Spleen (tissue), 11 donors: ENCODE data around the gene APOC3. TPM values are rescaled to one million over a fixed set of nuclear protein-coding genes. Genes with fewer than 3 reads are reported as not detected.

ENCODE experiments used
- DNase-seq: peaks from one replicate; pipeline ENCODE4 v3.0.0-alpha.2; 2020
- H3K27ac ChIP-seq, 8 donors: fragments of 200-600 bp; sonication (generic) in 7 of 8; 1 replicate in 4 of 8; 2 replicates in 4 of 8; pipeline versions ENCODE4 v1.5.0 to v1.8.0; 2016 to 2021; ENCODE audit warnings: inconsistent platforms in 4 of 8, mild to moderate bottlenecking in 4 of 8, moderate library complexity in 1 of 8
- H3K27me3 ChIP-seq, 7 donors: fragments of 200-600 bp; sonication (generic) in 6 of 7; replicated peaks in 1 of 7; 1 replicate in 4 of 7; 2 replicates in 3 of 7; pipeline versions ENCODE4 v1.5.0 to v1.8.0; 2016 to 2021; ENCODE audit warnings: inconsistent platforms in 3 of 7, mild to moderate bottlenecking in 1 of 7
- H3K36me3 ChIP-seq, 6 donors: fragments of 200-600 bp; sonication (generic) in 5 of 6; 1 replicate in 4 of 6; 2 replicates in 2 of 6; pipeline versions ENCODE4 v1.5.0 to v1.8.0; 2016 to 2021; ENCODE audit warnings: inconsistent platforms in 2 of 6
- H3K4me1 ChIP-seq, 6 donors: fragments of 200-600 bp; sonication (generic) in 5 of 6; 1 replicate in 3 of 6; 2 replicates in 3 of 6; pipeline versions ENCODE4 v1.5.0 to v1.8.0; 2016 to 2021; ENCODE audit warnings: inconsistent platforms in 3 of 6
- H3K4me3 ChIP-seq, 8 donors: fragments of 200-600 bp; sonication (generic) in 7 of 8; 1 replicate in 4 of 8; 2 replicates in 4 of 8; pipeline versions ENCODE4 v1.5.0 to v1.8.0; 2016 to 2021; ENCODE audit warnings: inconsistent platforms in 4 of 8, mild to moderate bottlenecking in 4 of 8, moderate library complexity in 2 of 8
- H3K9me3 ChIP-seq, 8 donors: fragments of 200-600 bp; sonication (generic) in 7 of 8; 1 replicate in 4 of 8; 2 replicates in 4 of 8; pipeline versions ENCODE4 v1.5.0 to v1.8.0; 2016 to 2021; ENCODE audit warnings: inconsistent platforms in 4 of 8
- POLR2A ChIP-seq, 3 donors: fragments of 450-650 bp; IDR thresholded peaks; one replicate each; pipeline ENCODE4 v1.5.1; 2017; ENCODE audit warnings: antibody characterized with exemption in 3 of 3, mild to moderate bottlenecking in 1 of 3
- POLR2AphosphoS5 ChIP-seq, 3 donors: sonication (generic); formaldehyde crosslinking; IDR thresholded peaks; one replicate each; pipeline ENCODE4 v1.5.1; 2017; ENCODE audit warnings: antibody characterized with exemption in 3 of 3
- WGBS, 5 donors: extraction: QIAGEN DNeasy Blood & Tissue Kit in 3 of 5; methylation state at CpG; one replicate each; pipeline versions ENCODE4 v1.1.5 to v1.1.7; 2013 to 2018; 5-methylcytosine and 5-hydroxymethylcytosine counted together
- intact Hi-C: fragments of 100-400 bp; cut with DNase I; formaldehyde crosslinking; loops from one replicate; pipeline ENCODE4 v1.15.0; 2023; ENCODE audit warnings: low total_unique reads
- polyA plus RNA-seq, 3 donors: library from polyadenylated mRNA; stranded (reverse); fragments of 200-250 nt; gene quantifications; one replicate each; pipeline ENCODE4 v1.2.1, GENCODE V29; 2013
- total RNA-seq, 7 donors: library from RNA; depleted of rRNA in 3 of 7; stranded (reverse); fragments of >200 nt in 3 of 7; fragmentation: NEBNext Ultra II Directional in 4 of 7; extraction: Animal tissue kit (Norgen Biotek cat#: 25700) in 4 of 7; gene quantifications; one replicate each; pipeline versions ENCODE4 v1.1.0 to v1.2.1, GENCODE V29; 2016 to 2021
- TF ChIP-seq, protein P1 (sequence below), 11 experiments: fragments of 200-600 bp in 7 of 11; fragments of 450-650 bp in 4 of 11; sonication (generic) in 4 of 11; IDR thresholded peaks in 8 of 11; conservative IDR thresholded peaks in 3 of 11; 1 replicate in 7 of 11; 2 replicates in 4 of 11; pipeline versions ENCODE4 v1.4.0 to v1.8.0; 2016 to 2021; ENCODE audit warnings: antibody characterized with exemption in 11 of 11, inconsistent platforms in 4 of 11, mild to moderate bottlenecking in 1 of 11
- donor health status: healthy with polysubstance abuse.
- donor health status: DM: no; HTN: no; CAD: no; lungs with moderate emphysema.
- donor health status: DM: no; HTN: no; CAD: no.
- donor health status: Bipolar disorder and iron deficiency.
- donor health status: healthy.
- donor health status: DM: no; HTN: no; CAD: no.
- donor health status: DM: yes; HTN: yes; CAD: no.

Gene APOC3
- total and polyA plus RNA-seq, 10 donors, result 0.70 TPM; not detected in 9

DNA sequence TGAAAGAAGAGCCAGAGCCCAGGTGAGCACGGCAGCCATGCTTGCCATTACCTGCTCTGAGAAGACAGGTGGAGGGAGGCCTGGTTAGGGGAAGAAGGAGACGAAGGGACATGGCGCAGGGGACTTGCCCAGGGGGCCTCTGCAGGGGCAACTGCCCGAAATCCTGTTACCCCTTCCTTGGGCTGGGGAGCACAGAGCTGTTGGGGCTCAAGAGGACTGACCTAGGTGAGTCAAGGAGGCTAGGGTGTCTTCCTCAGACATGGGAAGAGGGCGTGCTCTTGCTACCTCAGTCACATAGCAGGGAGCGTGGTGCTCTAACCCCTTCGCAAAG, 37.9 kb upstream of the APOC3 start, which contains the start of gene APOA5:
Gene APOA5 (minus strand): TSS at position 67 of the 331 bp plus-strand sequence. CDS start 19 bp downstream, at position 48.
- Histone ChIP-seq H3K4me3 (peak within 1 kb of the TSS in 1 of 8 donors; percentile 46), H3K27ac (no peak within 1 kb of the TSS), H3K27me3 (peaks cover 0 to 19% (median 0%) of the 10 kb centered on the region in 7 donors), H3K4me1 (peaks cover 5 to 33% (median 27%) of the 10 kb centered on the region in 6 donors), H3K36me3 (peaks cover 0 to under 1% (median 0%) of the 10 kb centered on the region in 6 donors), H3K9me3 (no peaks in the 10 kb centered on the region)
- TF ChIP-seq POLR2AphosphoS5 (IDR thresholded peaks at IDR 0.05) (no peak), POLR2A (IDR thresholded peaks at IDR 0.05) (no peak)
- TF ChIP-seq, protein P1, sequence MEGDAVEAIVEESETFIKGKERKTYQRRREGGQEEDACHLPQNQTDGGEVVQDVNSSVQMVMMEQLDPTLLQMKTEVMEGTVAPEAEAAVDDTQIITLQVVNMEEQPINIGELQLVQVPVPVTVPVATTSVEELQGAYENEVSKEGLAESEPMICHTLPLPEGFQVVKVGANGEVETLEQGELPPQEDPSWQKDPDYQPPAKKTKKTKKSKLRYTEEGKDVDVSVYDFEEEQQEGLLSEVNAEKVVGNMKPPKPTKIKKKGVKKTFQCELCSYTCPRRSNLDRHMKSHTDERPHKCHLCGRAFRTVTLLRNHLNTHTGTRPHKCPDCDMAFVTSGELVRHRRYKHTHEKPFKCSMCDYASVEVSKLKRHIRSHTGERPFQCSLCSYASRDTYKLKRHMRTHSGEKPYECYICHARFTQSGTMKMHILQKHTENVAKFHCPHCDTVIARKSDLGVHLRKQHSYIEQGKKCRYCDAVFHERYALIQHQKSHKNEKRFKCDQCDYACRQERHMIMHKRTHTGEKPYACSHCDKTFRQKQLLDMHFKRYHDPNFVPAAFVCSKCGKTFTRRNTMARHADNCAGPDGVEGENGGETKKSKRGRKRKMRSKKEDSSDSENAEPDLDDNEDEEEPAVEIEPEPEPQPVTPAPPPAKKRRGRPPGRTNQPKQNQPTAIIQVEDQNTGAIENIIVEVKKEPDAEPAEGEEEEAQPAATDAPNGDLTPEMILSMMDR (IDR thresholded peaks at IDR 0.05 in 8 of 11, conservative IDR thresholded peaks at IDR 0.05 in 3 of 11), result no peak
- WGBS, 5 donors, result 85 to 97% (median 88%) methylated on average over 7 of the region's 7 CpGs
- DNase-seq, result no peak
- intact Hi-C loops, result loop anchor here (2.0 kb wide), 1 partner anchor 315 kb away; no protein-coding TSS in a partner anchor

DNA sequence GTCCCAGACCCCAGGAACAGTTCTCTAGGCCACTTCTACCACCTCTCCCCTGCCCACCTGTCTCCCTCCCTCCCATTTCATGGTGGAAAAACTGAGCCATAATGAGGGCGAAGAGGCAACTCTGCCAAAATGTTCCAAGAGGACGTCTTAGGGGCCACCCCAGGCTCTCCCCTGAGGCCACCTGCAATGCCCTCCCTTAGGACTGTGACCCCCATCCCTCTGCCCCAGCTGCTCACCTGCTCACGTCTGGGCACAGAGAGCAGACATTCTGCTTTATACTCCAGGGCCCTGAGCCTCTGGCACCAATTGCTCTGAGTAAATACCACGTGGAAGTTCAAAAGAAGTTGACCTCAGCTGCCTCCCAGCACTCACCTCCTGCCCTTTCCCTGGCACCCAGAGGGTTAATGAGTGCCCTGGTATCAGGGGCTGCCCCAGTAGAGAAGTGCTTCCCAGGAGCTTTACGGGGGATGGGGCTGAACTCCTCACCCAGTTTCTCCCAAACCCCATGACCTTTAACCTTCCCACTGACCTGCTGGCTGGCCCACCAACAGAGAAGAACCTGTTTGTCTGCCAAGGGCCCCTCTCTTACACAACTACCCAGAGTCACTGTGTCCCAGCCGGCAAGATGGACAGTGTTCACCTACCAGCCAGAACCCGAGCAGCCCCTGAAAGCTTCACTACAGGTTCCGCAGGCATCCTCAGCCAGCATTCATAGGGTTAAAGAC, 37.4 kb upstream of the APOC3 start:
- no peak overlapping the region for H3K4me3 ChIP-seq
- H3K4me1 ChIP-seq, result peaks cover under 1 to 27% (median 21%) of the 10 kb centered on the region in 6 donors
- H3K9me3 ChIP-seq, result no peaks in the 10 kb centered on the region
- intact Hi-C loops, result no loop called here
- peaks cover 0 to 19% (median 0%) of the 10 kb centered on the region in 7 donors for H3K27me3 ChIP-seq
- no peaks in the 10 kb centered on the region for H3K36me3 ChIP-seq
- no peak overlapping the region for H3K27ac ChIP-seq
- no peak for DNase-seq
- 78 to 89% (median 87%) methylated on average over 7 to 8 of the region's 8 CpGs for WGBS, 5 donors
- TF ChIP-seq POLR2A (IDR thresholded peaks at IDR 0.05) (no peak), POLR2AphosphoS5 (IDR thresholded peaks at IDR 0.05) (no peak)
- TF ChIP-seq, protein P1 (IDR thresholded peaks at IDR 0.05 in 8 of 11, conservative IDR thresholded peaks at IDR 0.05 in 3 of 11), result no peak

DNA sequence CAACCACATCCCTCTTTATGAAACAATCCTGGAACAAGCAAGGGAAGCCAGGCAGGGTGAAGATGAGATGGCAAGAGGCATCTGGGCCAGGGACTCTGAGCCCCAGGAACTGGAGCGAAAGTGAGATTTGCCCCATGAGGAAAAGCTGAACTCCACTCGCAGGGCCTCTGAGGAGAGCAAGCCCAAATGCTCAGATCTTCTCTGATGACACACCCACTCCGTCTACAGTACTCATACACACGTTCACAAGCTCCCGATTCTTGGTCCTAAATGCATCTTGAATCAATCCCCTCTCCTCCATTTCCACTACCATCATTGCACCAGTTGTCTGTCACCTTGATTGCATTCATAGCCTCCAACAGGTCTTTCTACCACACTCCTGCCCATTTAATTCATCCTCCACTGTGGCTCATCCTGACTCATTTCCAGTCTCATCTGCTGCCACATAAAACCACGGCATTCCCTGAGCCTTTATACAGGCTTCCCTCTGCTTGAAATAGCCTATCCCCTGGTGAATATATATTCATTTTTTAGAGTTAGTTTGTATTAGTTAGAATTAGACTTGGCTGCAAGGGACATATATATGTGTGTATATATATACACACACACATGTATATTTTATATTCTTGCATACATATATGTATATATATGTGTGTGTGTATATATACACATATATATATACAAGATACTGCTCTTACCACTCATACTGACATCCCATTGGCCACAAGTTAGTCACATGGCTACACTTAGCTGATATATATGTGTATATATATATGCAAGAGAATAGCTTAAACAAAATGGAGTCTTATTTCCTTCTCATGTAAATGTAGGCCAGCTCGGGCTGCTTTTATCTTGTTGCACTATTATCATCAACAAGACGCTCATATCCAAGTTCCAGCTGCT, 36.6 kb upstream of the APOC3 start:
- Histone ChIP-seq H3K4me3 (no peak overlapping the region), H3K4me1 (peaks cover 0 to 24% (median 18%) of the 10 kb centered on the region in 6 donors), H3K9me3 (no peaks in the 10 kb centered on the region), H3K36me3 (no peaks in the 10 kb centered on the region), H3K27me3 (peaks cover 0 to 19% (median 0%) of the 10 kb centered on the region in 7 donors), H3K27ac (no peak overlapping the region)
- 75 to 92% (median 81%) methylated on average over 8 of the region's 8 CpGs for WGBS, 5 donors
- intact Hi-C loops, result no loop called here
- TF ChIP-seq POLR2A (IDR thresholded peaks at IDR 0.05) (no peak), POLR2AphosphoS5 (IDR thresholded peaks at IDR 0.05) (no peak)
- TF ChIP-seq, protein P1 (IDR thresholded peaks at IDR 0.05 in 8 of 11, conservative IDR thresholded peaks at IDR 0.05 in 3 of 11), result no peak
- no peak for DNase-seq

DNA sequence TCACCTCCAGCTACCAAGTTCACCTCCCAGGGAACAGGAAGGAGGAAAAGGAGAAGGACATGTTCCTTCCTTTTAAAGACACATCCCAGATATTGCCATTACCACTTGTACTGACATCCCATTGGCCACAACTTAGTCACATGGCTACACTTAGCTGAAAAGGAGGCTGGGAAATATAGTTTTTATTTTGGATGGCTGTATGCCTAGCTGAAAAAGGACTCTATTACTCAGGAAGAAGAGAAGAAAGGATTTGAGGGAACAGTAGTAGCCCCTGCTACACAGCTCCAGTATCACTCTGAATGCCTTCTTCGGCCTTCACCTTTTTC, 36.0 kb upstream of the APOC3 start:
- Histone ChIP-seq H3K9me3 (no peaks in the 10 kb centered on the region), H3K36me3 (no peaks in the 10 kb centered on the region), H3K4me3 (no peak overlapping the region), H3K4me1 (peaks cover 0 to 18% (median 11%) of the 10 kb centered on the region in 6 donors), H3K27ac (no peak overlapping the region), H3K27me3 (peaks cover 0 to 19% (median 0%) of the 10 kb centered on the region in 7 donors)
- 92 to 100% (median 96%) methylated on average over 1 of the region's 1 CpG for WGBS, 5 donors
- intact Hi-C loops, result no loop called here
- no peak for DNase-seq
- no peak for TF ChIP-seq POLR2A (IDR thresholded peaks at IDR 0.05)
- TF ChIP-seq, protein P1 (IDR thresholded peaks at IDR 0.05 in 8 of 11, conservative IDR thresholded peaks at IDR 0.05 in 3 of 11), result no peak
- TF ChIP-seq POLR2AphosphoS5 (IDR thresholded peaks at IDR 0.05), result no peak
